Stimulated activated CD8-positive, alpha-beta memory T cell treated with anti-CD3 and anti-CD28 coated beads, Interleukin-4, amount 100 ng/mL, for 1 hour (primary cell): ENCODE data around the gene PLXNB2.

Source experiments
- DNase-seq, 2 donors: peaks; one replicate each; pipeline ENCODE4 v3.0.0-alpha.2; 2020; ENCODE audit warnings: low read depth in 2 of 2, low spot score in 1 of 2

PLXNB2 gene

GRCh38 chr22:50242406-50242949, 65.0 kb downstream of the PLXNB2 start:
- no peak for DNase-seq

- no peak for DNase-seq
These were observed 68.7 kb downstream of the PLXNB2 start for GRCh38 chr22:50238755-50239154.

DNA sequence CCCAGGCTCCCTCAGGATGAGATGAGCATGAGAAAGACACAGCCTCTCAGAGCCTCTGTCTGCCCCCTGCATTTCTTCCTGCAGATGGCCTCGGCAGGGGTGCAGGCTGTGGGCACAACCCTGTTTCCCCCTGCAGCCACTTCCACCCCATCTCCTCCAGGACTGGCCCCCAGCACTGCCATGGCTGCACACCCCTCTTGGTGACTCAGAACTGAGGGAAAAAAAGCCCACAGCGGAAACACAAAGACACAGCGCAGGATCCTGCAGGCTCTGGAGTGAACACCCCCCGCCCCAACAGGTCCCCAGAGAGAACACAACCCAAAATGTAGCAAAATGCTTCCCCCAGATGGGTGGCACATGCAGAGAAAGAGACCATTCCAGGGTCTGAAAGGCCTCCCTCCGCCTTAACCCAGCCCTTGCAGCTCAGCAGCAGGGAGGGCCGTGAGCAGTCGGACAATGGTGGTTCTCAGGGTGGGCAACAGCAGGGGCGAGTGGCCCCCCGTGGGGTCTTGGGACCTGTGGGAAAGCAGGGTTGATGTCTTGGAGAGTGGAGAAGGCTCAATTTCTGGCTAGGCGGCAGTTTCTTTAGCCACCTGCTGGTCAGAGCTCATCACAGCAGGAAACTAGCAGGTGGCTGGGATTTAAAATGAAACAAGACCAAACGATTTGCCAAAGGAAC, 70.6 kb downstream of the PLXNB2 start:
- DNase-seq = no peak

GRCh38 chr22:50233223-50233622, 74.2 kb downstream of the PLXNB2 start:
- DNase-seq = no peak

- DNase-seq = no peak
These were observed 74.8 kb downstream of the PLXNB2 start for GRCh38 chr22:50232481-50233151.

- DNase-seq = no peak
These were observed 78.1 kb downstream of the PLXNB2 start for GRCh38 chr22:50229370-50229769.

GRCh38 chr22:50228366-50228765, 79.1 kb downstream of the PLXNB2 start:
- no peak for DNase-seq

DNA sequence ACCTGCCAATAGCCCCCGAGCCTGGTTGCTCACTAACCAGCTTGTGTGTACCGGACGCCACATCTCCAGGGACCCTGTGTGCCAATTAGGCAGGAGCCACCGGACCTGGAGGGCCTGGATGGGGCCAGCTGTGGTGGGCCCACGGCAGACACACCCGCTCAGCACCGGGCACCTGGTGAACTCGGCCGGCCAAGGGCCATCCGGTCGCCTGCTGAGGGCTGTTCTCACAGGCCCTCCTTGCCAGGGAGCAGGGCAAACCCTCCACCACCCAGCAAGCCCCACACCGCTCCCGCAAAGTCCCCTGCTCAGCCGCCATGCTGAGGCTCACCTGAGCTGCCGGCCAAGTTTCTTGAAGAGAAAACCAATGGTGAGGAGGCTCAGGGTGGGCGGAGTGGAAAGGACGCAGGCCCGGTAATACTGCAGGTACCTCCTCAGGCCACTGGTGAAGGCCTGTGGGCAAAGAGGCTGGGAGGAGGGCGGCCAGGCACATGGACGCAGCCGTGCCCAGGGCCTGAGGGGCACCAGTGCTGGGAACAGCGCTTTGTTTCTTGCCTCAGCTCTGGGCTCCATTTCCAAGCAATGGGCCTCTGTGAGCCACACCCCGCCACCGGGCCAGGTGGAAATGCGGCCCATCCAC, 79.7 kb downstream of the PLXNB2 start:
- no peak for DNase-seq

DNA sequence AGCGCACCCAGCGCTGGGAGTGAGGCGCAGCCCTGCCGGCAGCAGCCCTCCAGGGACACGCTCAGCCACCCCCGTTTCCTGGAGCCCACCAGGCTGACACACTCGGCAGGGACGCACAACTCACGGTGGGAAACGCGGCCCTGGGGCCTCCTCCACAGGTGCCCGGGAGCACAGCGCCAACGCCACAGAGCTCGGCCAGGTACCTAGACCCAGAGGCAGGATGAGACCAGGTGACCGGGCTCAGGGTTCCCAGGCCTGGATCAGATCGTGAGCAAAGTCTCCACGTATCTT, 80.6 kb downstream of the PLXNB2 start:
- DNase-seq = no peak

GRCh38 chr22:50226063-50226874, 81.2 kb downstream of the PLXNB2 start:
- DNase-seq = no peak

DNA sequence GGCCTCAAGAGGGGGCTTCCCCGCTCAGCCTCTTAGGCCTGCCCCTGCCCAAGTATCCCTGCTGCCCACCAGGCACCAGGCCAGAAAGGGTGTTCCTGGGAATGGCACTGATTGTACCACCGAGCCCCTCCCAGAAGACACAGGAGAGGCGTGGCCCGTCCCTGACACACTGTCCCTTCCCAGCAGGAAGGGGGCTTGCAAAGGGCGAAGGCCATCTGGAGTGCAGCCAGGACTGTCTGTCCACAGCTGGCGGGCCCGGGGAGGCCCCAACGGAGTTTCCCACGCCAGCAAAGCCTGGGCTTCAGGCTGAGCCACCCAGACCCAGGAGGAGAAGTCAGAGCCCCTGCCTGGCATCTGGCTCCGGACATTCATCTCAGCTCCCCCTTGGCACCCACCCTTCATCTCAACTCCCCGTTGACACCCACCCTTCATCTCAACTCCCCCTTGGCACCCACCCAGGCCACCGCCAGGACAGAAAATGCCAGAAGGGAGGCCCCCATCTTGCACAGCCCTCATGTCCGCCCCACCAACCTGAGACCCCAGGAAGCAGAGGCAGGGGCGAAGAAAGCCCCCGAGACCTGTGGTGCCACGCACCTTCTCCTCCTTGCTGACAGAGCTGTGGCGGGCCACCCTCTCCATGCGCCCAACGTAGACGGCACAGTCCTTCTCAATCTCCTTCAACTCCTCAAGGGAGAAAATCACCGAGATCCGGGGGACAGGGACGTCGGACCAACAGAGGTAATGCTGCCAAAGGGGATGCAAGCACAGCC, 82.1 kb downstream of the PLXNB2 start:
- no peak for DNase-seq
